Right lobe of liver (tissue), 6 donors: ENCODE results near the gene MRAP2. TPM values are rescaled to one million over a fixed set of nuclear protein-coding genes. Genes with fewer than 3 reads are reported as not detected.

Experiments used
- ATAC-seq, 4 donors: fragments of 200-7000 bp; cut with Tn5 transposase; one replicate each; pipeline ENCODE4 v1.9.1; 2020; ENCODE audit warnings: mild to moderate bottlenecking in 4 of 4, moderate library complexity in 4 of 4
- DNase-seq, 3 donors: peaks; one replicate each; pipeline ENCODE4 v3.0.0-alpha.2; 2020
- H3K27ac ChIP-seq, 3 donors: fragments of 200-600 bp; one replicate each; pipeline ENCODE4 v1.8.0; 2022
- H3K27me3 ChIP-seq, 2 donors: fragments of 200-600 bp; one replicate each; pipeline ENCODE4 v1.8.0; 2022
- H3K36me3 ChIP-seq, 4 donors: fragments of 200-600 bp; sonication (generic) in 1 of 4; one replicate each; pipeline versions ENCODE4 v1.5.1 to v1.8.0; 2017 to 2022; ENCODE audit warnings: control low read depth in 1 of 4
- H3K4me1 ChIP-seq, 4 donors: fragments of 200-600 bp; sonication (generic) in 1 of 4; one replicate each; pipeline versions ENCODE4 v1.5.1 to v1.8.0; 2017 to 2022; ENCODE audit warnings: control low read depth in 1 of 4
- H3K4me3 ChIP-seq, 3 donors: fragments of 200-600 bp; one replicate each; pipeline ENCODE4 v1.8.0; 2022
- H3K9me3 ChIP-seq, 4 donors: fragments of 200-600 bp; sonication (generic) in 1 of 4; one replicate each; pipeline versions ENCODE4 v1.5.1 to v1.8.0; 2017 to 2022; ENCODE audit warnings: control low read depth in 1 of 4
- CTCF ChIP-seq, 4 donors: fragments of 200-600 bp in 3 of 4; fragments of 450-650 bp in 1 of 4; IDR thresholded peaks; one replicate each; pipeline versions ENCODE4 v1.5.1 to v1.8.0; 2016 to 2022; ENCODE audit warnings: antibody characterized with exemption in 4 of 4, mild to moderate bottlenecking in 2 of 4
- POLR2A ChIP-seq: fragments of 450-650 bp; IDR thresholded peaks from one replicate; pipeline ENCODE4 v1.6.1; 2017; ENCODE audit warnings: antibody characterized with exemption, mild to moderate bottlenecking
- WGBS: methylation state at CpG from one replicate; pipeline ENCODE4 v1.1.6; 2018; ENCODE audit warnings: low coverage, low lambda C conversion rate; ENCODE audit not compliant: insufficient coverage; ENCODE audit errors: missing lambda C conversion rate; 5-methylcytosine and 5-hydroxymethylcytosine counted together
- intact Hi-C, 2 donors: fragments of 100-400 bp; cut with DNase I; formaldehyde crosslinking; loops; one replicate each; pipeline versions ENCODE4 v1.11.2 to v1.14.1; 2022
- total RNA-seq, 6 experiments: library from RNA; depleted of rRNA in 2 of 6; stranded (reverse); fragments of >200 nt in 2 of 6; fragmentation: NEBNext Ultra II Directional in 3 of 6; extraction: Animal tissue kit (Norgen Biotek cat#: 25700) in 3 of 6; gene quantifications; one replicate each; pipeline versions ENCODE4 v1.1.0 to v1.2.4, GENCODE V29; 2016 to 2023
- donor health status: DM: no; HTN: yes; CAD: no.
- donor health status: DM: no; HTN: no; CAD: no.
- donor health status: DM: no; HTN: no; CAD: no.
- donor health status: DM: no; HTN: yes; CAD: no.
- donor health status: DM: no; HTN: yes; CAD: no.

Gene MRAP2
- total RNA-seq, 6 experiments from 2014 or later = 0.12 to 0.35 (median 0.12) TPM; not detected in 3

- TF ChIP-seq CTCF (IDR thresholded peaks at IDR 0.05) (no peak), POLR2A (no peak)
- H3K4me3 ChIP-seq = no peak overlapping the region
- no peak overlapping the region for H3K27ac ChIP-seq
- DNase-seq = no peak
- H3K9me3 ChIP-seq = no peaks in the 10 kb centered on the region
- no peak for ATAC-seq
- intact Hi-C loops = no loop called here
- H3K36me3 ChIP-seq = no peaks in the 10 kb centered on the region
- no peaks in the 10 kb centered on the region for H3K4me1 ChIP-seq
- no peaks in the 10 kb centered on the region for H3K27me3 ChIP-seq
- WGBS = 89% methylated on average over 1 of the region's 7 CpGs
Observed at GRCh38 chr6:84072442-84072997, 38.9 kb downstream of the MRAP2 start.

- ATAC-seq = no peak
- H3K36me3 ChIP-seq = no peaks in the 10 kb centered on the region
- no peak for DNase-seq
- intact Hi-C loops = no loop called here
- TF ChIP-seq CTCF (IDR thresholded peaks at IDR 0.05) (no peak), POLR2A (no peak)
- H3K9me3 ChIP-seq = no peaks in the 10 kb centered on the region
- H3K4me3 ChIP-seq = no peak overlapping the region
- 56% methylated on average over 6 of the region's 6 CpGs for WGBS
- H3K27me3 ChIP-seq = no peaks in the 10 kb centered on the region
- no peak overlapping the region for H3K27ac ChIP-seq
- no peaks in the 10 kb centered on the region for H3K4me1 ChIP-seq
Observed at GRCh38 chr6:84074988-84075781, 41.6 kb downstream of the MRAP2 start.

- H3K4me1 ChIP-seq = no peaks in the 10 kb centered on the region
- intact Hi-C loops = no loop called here
- no peaks in the 10 kb centered on the region for H3K9me3 ChIP-seq
- TF ChIP-seq CTCF (IDR thresholded peaks at IDR 0.05) = no peak
- no peak for TF ChIP-seq POLR2A
- DNase-seq (no peak), ATAC-seq (no peak)
- no peak overlapping the region for H3K27ac ChIP-seq
- no peaks in the 10 kb centered on the region for H3K36me3 ChIP-seq
- H3K27me3 ChIP-seq = no peaks in the 10 kb centered on the region
- 52% methylated on average over 2 of the region's 2 CpGs for WGBS
- H3K4me3 ChIP-seq = no peak overlapping the region
Observed at GRCh38 chr6:84077645-84078044, 44.1 kb downstream of the MRAP2 start.

GRCh38 chr6:84078335-84078734 is 44.8 kb downstream of the MRAP2 start:
- intact Hi-C loops = no loop called here
- H3K9me3 ChIP-seq = no peaks in the 10 kb centered on the region
- no peaks in the 10 kb centered on the region for H3K27me3 ChIP-seq
- WGBS = no CpG with 5 or more reads among the region's 1 CpG
- TF ChIP-seq POLR2A (no peak), CTCF (IDR thresholded peaks at IDR 0.05) (no peak)
- H3K4me3 ChIP-seq = no peak overlapping the region
- DNase-seq = no peak
- no peak for ATAC-seq
- H3K27ac ChIP-seq = no peak overlapping the region
- no peaks in the 10 kb centered on the region for H3K4me1 ChIP-seq
- no peaks in the 10 kb centered on the region for H3K36me3 ChIP-seq
